Measurements from ENCODE around the gene HLA-DMB.

HLA-DMB gene

DNA sequence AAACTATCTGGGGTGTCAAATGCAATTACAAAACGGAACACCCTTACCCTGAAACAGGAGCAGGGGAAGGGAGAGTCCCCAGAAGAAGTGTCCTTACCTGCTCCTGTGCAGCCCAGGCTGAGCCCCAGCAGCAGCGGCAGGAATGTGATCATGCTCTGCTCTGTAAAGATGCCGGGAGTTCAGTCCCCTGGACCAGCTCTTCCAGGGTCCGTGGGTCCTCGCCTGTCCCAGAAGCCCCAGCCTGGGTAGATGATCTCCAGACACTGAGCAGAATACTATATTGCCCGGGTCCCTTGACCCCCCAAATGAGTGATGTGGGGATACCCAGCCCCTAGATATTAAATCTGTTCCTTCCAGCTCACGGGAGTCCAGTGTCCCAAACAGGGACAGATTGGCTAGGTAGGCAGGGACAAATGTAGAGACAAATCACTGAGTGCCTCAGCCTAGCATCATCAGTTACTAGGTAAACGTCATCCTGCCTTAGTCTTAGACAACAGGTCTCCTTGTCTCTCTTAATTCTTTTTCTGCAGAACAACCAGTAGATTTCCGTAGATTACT is at the start of gene HLA-DMB:
Gene HLA-DMB, minus strand, starts transcription at position 373 of the 558 bp plus-strand sequence. Its CDS starts 221 bp downstream, at position 152.
- DNase-seq = peak; percentile 50

DNA sequence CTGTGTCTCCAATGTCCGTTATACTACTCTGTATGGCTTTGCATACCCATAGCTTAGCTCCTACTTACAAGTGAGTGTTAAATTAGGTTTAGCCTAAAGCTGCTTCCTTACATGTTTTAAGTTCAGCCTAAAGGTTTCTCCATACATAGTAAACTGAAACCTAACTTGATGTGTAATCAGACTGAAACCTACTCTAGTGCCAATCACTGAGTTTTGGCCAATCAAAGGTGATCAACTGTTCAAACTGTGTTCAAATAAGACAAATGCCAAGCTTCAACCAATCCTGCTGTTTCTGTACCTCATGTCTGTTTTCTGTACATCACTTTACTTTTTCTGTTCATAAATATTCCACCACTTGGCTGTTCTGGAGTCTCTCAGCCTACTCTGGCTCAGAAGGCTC is 48.5 kb upstream of the HLA-DMB start:
- DNase-seq = no peak

DNA sequence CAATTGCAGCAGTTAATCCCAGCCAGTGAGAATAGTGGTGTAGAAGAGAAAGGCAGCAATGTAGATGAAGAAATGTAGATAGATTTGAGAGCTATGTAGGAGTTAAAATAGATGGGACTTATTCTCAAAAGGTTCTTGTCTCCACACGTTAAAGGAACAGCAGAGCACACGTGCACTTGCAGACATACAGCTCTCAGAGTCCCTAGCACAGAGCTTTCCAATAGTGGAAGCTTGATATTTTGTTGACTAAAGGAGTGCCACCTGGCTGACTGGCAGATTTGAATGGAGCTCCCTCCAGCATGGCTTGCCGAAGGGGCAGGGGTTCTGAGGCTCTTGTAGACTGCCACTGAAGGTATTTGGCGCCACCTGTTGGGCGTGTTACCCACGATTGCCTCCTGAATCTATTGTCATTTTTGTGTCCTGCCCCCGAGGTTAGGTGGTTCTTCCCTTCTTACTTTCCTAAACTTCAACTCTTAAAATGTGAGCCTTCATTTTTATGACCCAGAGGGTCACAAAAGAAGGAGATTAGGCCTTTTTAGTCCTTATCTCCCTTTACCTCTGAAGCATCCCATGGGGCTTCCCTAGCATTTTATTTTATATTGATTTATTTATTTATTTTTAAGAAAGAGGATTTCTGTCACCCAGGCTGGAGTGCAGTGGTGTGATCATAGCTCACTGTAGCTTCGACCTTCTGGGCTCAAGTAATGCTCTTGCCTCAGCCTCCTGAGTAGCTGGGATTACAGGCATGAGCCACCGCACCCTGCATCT is 44.0 kb upstream of the HLA-DMB start:
- DNase-seq = peak; percentile 87

DNA sequence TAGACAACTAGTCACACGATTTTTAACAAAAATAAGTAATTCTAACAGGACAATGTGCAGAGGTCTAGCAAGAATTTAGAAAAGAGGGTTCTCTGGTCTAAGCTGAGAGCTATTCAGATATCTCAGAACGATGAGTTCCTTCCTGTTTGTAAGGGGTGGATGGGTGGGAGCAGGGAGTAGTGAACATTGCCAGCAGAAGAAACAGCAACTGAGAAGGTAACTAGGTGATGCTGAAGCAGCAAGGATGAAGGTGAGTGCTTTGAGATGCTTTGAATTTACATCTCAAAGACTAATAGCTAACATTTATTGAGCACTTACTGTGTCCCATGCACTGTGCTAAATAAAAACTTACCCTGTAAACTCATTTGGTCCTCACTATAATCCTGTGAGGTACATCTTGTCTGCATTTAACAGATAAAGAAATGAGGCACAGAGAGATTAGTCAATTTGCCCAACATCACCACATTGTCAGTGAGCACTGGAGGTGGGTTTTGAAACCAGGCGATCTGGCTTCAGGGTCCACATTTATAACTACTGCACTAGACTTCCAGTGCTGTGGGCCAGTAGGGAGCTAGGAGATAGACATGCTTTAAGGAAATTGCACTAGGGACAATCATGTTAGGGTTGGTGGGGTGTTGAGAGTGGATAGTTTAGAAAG is 43.3 kb upstream of the HLA-DMB start:
- DNase-seq = no peak

DNA sequence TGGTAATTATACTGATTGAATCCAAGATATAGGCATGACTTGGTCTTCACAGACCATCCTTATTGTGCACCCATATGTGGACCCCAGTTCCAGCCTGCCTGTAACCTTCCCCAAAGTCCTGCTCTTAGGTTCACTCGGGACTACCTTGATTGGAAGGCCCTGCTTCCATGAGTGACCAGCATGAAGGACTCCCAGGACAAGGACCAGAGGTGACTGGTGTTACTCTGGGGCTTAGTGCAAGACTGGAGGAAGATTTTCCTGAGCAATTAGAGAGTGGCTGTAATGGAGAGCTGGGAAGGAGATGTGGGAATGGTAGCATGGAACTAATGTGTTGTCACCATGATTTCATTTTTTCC is 42.6 kb upstream of the HLA-DMB start:
- DNase-seq = no peak

DNA sequence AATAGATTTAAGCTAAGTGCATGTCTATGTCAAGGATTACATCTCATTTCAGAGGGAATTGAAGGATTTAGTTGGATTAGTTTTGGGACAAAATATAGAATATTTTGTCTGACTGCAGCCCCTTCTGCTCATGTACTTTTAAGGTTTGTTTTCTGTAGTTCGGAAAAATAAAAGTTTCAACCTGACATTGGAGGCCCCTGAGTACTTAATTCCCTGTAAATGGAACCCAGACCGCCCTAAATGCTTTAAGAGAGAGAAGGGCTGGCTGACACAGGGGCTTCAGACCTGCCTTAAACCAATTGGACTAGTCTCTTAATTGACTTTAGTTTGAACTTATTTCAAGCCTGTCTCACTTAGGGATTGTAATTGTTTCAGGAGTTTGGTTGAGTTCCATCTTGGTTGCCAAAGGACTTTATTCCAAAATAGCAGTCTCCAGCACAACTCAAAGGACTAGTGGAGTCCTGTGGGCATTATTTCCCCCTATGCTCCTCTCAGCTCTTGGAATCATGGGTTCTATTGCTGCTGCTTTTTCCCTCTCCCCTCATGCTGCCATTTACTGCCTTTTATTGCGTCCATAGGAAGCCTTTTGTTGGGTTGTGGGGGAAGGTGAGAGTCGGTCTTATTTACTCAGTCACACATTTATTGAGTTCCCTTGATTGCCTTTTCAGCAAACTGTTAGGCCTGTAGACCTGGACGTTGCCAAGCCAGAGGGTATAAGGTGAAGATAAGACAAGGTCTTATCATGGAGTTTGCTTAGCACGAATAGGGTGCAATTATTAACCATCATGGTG is 42.1 kb upstream of the HLA-DMB start:
- no peak for DNase-seq

DNA sequence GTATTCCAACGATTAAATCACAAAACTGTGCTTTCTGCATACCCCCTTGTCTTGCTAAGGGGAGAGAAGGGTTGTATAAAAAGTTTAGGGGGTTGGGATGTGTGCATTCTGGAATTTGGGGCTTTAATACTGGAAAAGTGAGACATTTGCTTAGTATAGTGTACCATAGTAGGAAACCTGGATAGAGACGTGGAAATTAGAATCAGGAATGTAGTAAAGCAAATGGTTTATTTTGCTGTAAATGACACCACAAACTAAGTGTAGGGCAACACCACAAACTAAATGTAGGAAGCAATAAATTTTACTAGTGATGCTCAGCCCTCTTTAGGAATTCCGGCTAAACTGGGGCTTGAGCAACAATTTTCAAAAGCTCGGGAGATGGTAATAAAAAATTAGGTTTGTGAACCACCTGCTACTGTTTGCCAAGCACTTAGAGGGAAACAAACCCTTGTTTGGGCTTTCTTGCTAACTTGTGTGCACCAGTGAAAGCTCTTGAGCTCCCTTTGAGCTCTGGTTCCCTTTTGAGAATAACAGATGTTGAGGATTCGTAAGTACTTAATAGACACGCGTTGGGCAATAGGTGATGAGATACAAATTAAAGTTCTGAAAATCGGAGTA is 41.4 kb upstream of the HLA-DMB start:
- no peak for DNase-seq

DNA sequence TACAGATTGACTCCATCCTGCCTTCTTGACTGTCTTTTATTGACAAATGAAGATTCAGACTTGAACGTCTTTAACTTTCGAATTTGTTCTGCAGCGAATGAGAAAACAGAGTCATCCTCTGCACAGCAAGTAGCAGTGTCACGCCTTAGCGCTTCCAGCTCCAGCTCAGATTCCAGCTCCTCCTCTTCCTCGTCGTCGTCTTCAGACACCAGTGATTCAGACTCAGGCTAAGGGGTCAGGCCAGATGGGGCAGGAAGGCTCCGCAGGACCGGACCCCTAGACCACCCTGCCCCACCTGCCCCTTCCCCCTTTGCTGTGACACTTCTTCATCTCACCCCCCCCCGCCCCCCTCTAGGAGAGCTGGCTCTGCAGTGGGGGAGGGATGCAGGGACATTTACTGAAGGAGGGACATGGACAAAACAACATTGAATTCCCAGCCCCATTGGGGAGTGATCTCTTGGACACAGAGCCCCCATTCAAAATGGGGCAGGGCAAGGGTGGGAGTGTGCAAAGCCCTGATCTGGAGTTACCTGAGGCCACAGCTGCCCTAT is 39.7 kb upstream of the HLA-DMB start:
- no peak for DNase-seq

DNA sequence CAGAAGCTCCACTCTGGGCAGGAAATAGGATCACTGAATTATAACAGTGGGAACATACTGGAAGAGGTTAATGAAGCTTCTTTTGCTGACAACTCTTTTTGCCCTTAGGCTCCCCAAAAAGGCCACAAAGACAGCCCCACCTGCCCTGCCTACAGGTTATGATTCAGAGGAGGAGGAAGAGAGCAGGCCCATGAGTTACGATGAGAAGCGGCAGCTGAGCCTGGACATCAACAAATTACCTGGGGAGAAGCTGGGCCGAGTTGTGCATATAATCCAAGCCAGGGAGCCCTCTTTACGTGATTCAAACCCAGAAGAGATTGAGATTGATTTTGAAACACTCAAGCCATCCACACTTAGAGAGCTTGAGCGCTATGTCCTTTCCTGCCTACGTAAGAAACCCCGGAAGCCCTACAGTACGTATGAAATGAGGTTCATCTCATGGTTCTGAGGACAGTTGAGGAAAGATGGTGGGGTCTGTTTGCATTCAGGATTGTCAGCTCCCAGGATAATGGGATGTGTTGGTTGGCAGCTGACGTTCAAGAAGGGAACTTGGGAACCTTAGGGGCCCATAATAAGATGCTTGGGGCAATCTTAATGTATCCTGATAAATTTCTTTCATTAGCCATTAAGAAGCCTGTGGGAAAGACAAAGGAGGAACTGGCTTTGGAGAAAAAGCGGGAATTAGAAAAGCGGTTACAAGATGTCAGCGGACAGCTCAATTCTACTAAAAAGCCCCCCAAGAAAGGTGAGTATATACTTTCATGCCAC is 39.1 kb upstream of the HLA-DMB start:
- DNase-seq = no peak

DNA sequence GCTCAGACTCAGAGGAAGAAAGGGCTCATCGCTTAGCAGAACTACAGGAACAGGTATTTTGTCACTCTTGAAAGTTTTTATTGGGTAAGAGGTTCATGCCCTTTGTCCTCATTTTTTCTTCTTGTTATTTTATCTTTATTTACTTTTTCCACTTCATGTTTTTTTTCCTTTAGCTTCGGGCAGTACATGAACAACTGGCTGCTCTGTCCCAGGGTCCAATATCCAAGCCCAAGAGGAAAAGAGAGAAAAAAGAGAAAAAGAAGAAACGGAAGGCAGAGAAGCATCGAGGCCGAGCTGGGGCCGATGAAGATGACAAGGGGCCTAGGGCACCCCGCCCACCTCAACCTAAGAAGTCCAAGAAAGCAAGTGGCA is 37.1 kb upstream of the HLA-DMB start:
- DNase-seq = no peak

DNA sequence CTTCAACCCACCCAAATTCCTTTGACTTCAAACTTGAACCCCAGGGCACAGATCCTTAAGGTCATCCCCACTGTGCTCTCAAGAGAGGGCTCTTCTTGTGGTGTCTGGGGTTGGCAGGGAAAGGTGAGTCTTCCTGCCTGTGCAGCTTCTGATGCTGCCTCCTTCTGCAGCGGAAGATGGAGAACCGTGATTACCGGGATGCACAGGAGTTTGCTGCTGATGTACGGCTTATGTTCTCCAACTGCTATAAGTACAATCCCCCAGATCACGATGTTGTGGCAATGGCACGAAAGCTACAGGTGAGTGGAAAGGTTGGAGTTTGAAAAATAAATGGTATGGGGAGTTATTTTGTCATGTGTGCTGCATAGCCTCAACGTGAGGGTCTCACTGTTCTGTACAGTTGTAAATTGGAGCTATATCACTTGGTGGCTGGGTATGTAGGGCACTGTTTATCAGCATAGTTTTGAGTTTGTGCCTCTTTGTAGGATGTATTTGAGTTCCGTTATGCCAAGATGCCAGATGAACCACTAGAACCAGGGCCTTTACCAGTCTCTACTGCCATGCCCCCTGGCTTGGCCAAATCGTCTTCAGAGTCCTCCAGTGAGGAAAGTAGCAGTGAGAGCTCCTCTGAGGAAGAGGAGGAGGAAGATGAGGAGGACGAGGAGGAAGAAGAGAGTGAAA is 36.6 kb upstream of the HLA-DMB start:
- no peak for DNase-seq

DNA sequence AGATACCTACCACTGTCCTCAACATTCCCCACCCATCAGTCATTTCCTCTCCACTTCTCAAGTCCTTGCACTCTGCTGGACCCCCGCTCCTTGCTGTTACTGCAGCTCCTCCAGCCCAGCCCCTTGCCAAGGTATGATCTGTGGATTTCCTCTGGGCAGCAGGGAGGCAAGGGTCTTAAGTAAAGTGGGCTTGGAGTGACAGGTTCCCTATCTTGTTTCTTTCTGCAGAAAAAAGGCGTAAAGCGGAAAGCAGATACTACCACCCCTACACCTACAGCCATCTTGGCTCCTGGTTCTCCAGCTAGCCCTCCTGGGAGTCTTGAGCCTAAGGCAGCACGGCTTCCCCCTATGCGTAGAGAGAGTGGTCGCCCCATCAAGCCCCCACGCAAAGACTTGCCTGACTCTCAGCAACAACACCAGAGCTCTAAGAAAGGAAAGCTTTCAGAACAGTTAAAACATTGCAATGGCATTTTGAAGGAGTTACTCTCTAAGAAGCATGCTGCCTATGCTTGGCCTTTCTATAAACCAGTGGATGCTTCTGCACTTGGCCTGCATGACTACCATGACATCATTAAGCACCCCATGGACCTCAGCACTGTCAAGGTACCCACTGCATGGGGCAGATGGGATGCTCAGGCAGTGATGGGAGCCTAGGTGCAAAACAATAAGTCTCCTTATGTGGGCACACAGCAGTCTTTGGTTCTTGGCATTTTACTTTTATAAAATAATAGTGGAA is 35.7 kb upstream of the HLA-DMB start:
- DNase-seq = no peak

DNA sequence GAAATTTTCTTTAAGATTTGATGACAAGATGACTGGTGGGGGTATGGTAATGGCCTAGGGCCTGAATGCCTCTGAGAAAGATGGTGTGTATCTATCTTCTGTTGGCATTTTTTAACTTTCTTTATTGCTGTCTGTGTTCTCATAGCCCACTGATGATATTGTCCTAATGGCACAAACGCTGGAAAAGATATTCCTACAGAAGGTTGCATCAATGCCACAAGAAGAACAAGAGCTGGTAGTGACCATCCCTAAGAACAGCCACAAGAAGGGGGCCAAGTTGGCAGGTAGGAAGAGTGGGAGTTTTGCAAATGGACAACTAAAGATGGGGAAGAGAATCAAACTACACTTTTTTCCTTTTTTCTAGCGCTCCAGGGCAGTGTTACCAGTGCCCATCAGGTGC is 35.1 kb upstream of the HLA-DMB start:
- DNase-seq = no peak

DNA sequence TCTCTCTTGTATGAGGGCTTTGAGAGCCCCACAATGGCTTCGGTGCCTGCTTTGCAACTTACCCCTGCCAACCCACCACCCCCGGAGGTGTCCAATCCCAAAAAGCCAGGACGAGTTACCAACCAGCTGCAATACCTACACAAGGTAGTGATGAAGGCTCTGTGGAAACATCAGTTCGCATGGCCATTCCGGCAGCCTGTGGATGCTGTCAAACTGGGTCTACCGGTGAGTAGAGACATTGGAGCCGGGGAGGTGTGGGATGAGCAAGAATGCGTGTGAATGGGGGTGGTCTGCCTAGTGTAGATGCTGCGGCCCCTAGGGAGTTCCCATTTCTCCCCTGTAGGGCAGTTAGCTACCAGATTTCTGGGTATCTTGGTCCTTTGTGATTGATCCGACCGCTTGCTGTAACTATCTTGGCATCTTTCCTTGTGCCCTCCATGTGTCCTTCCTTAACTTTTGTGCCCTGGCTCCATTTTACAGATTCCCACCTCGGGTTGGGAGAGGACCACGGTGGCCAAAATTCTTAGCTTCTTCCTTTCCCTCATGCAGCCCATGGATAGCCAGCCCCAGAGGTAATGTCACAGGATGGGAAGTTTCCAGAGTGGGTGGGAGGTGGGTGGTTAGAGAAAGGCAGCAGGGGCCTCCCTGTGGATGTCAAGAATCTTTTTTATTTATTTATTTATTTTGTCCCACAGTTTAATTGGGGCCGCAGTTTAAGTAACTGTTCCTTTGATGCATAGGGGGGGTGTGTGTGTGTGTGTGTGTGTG is 33.9 kb upstream of the HLA-DMB start:
- no peak for DNase-seq

DNA sequence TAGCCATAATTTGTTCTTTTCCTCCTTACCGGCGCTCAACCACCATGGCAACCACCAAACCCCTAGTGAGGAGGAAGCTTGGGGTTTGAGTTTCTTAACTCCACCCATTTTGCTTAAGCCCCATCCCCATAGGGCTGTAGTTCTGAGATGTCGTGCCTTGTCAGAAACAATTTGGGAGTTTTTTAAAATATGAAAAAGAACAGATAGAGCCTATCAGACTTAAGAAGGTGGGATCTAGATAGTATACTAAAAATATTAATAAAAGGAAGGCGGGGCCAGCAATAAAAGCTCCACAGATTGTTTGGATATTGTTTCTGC is 33.1 kb upstream of the HLA-DMB start:
- DNase-seq = no peak

DNA sequence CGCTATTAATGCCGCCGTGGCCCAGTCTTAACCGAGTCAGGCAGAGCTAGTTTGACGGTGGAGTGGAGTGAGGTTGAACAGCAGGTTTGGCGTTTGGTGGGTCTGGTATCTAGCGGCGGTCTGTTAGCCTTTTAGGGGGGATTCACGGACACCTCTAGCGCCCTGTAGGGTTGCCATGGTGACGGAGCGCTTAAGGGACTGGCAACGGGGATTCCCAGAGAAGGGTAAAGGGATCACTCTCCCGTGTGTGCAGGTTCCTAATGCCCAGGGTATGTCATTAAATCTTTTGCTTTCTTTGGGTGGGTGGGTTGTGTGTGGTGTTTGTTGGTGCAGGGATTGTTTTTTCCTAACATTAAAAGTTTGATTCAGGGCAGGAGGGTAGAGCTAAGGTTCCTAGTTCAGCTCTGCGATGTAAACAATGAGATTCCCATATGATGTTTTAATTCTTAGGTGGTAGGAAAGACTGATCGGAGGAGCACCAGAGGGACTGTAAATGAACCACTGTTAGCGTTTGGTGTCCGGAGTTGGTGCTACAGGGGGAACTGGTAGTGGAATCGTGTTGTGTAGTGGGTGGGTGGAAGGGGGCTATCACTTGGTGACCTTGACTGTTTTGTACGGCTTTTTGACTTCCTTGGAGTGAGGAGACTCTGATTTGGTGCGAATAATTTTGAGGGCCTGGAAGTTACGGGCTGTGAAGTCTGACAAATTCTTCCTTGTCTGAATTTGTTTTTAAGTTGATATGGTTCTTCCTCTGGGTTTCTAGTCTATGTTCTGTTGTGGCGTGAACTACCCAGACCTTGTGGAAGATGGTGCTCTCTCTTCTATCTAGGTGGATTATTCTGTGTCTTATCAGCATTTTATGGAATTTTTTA is 32.6 kb upstream of the HLA-DMB start:
- DNase-seq = peak; percentile 49

DNA sequence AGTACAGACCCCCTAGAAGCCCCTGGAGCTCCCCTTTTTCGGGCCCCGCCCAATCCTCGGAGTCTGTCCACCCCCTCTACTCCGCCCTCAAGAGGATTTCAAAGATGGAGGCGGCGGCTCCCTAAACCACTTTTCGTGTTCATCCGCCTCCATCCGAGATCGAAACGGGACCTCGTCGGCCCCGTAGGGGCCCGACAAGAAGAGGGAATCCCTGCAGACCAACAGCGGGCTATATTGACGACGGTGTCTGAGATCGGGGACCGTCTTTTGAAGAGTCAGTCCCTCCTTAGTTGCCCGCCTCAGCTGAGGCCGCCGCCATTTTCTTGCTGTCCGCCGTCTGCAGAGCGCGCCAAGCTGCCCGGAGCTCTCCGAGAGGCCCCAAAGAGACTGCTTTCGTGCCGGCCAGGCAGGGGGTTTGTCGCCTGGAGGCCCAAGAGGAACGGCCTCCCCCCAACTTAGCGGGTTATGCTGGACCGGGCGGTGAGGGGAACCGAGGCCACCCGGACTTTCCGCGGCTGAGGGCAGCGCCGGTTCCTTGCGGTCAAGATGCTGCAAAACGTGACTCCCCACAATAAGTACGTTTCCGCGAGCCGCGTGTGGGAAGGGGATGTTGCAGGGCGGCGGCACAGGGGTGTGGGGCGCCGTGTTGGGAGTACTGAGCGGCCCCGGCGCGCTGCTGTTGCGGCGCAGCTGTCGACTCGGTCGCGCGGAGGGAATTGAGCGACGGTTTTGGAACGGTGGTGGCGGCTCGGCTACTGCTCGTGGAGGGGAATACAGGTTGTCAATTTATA is 31.7 kb upstream of the HLA-DMB start:
- no peak for DNase-seq
